Parathyroid adenoma (tissue), 2 donors: ENCODE data around the gene LRRFIP2.
"Not testable (repeated sequence)": the region's sequence is repeated elsewhere in the genome, so short reads cannot be mapped to it uniquely, and the experiment has no call there.

Source experiments
- H2AFZ ChIP-seq: fragments of 300-600 bp; sonication (generic); one replicate; pipeline ENCODE4 v1.7.0; 2017; ENCODE audit warnings: antibody characterized with exemption, mild to moderate bottlenecking
- H3K27ac ChIP-seq: fragments of 300-600 bp; sonication (generic); one replicate; pipeline ENCODE4 v1.7.0; 2017
- H3K27me3 ChIP-seq: fragments of 300-600 bp; sonication (generic); one replicate; pipeline ENCODE4 v1.7.0; 2017; ENCODE audit warnings: low read length; ENCODE audit not compliant: control insufficient read depth, insufficient read depth
- H3K36me3 ChIP-seq: fragments of 300-600 bp; sonication (generic); one replicate; pipeline ENCODE4 v1.7.0; 2017; ENCODE audit warnings: low read length; ENCODE audit not compliant: control insufficient read depth, insufficient read depth
- H3K4me1 ChIP-seq: fragments of 300-600 bp; sonication (generic); one replicate; pipeline ENCODE4 v1.7.0; 2017; ENCODE audit warnings: control low read depth
- H3K4me2 ChIP-seq: fragments of 300-600 bp; sonication (generic); one replicate; pipeline ENCODE4 v1.7.0; 2017; ENCODE audit warnings: low read length
- H3K4me3 ChIP-seq: fragments of 300-600 bp; sonication (generic); one replicate; pipeline ENCODE4 v1.7.0; 2017; ENCODE audit warnings: low read depth, low read length
- H3K79me2 ChIP-seq: fragments of 300-600 bp; sonication (generic); one replicate; pipeline ENCODE4 v1.7.0; 2017; ENCODE audit warnings: control low read depth
- H3K9ac ChIP-seq: fragments of 300-600 bp; sonication (generic); one replicate; pipeline ENCODE4 v1.7.0; 2017; ENCODE audit warnings: mild to moderate bottlenecking
- H3K9me3 ChIP-seq: fragments of 300-600 bp; sonication (generic); one replicate; pipeline ENCODE4 v1.7.0; 2017; ENCODE audit warnings: low read length; ENCODE audit not compliant: control insufficient read depth
- TF ChIP-seq, protein P1 (sequence below): fragments of 300-600 bp; sonication (generic); IDR thresholded peaks from one replicate; pipeline ENCODE4 v1.7.0; 2017; ENCODE audit warnings: antibody characterized with exemption, mild to moderate bottlenecking
- donor health status: primary hyperparathyroidism.

The LRRFIP2 gene

DNA sequence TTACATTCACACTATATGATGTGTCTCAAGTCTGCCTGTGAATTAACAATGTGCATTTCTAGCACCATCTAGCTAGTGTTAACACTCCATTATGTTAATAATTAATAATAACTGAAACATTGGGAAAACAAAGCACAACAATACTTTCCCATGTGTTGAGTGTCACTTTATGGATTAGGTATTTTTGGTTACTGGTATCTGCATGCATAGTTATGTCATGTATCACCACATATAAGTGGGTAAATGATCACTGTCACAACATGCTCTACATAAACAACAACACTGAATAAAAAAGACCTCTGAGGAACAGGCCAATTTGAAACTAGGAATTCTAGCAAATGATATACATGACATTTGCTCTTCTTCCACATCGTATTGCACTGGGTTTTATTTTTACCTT is 106.4 kb downstream of the LRRFIP2 start:
- no peak overlapping the region for H3K4me2 ChIP-seq
- TF ChIP-seq, protein P1, sequence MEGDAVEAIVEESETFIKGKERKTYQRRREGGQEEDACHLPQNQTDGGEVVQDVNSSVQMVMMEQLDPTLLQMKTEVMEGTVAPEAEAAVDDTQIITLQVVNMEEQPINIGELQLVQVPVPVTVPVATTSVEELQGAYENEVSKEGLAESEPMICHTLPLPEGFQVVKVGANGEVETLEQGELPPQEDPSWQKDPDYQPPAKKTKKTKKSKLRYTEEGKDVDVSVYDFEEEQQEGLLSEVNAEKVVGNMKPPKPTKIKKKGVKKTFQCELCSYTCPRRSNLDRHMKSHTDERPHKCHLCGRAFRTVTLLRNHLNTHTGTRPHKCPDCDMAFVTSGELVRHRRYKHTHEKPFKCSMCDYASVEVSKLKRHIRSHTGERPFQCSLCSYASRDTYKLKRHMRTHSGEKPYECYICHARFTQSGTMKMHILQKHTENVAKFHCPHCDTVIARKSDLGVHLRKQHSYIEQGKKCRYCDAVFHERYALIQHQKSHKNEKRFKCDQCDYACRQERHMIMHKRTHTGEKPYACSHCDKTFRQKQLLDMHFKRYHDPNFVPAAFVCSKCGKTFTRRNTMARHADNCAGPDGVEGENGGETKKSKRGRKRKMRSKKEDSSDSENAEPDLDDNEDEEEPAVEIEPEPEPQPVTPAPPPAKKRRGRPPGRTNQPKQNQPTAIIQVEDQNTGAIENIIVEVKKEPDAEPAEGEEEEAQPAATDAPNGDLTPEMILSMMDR, result no peak
- no peak overlapping the region for H3K27ac ChIP-seq
- H3K79me2 ChIP-seq, result peaks cover 3% of the 10 kb centered on the region
- no peaks in the 10 kb centered on the region for H3K36me3 ChIP-seq
- H3K9ac ChIP-seq, result no peak overlapping the region
- H3K27me3 ChIP-seq, result no peaks in the 10 kb centered on the region
- H3K9me3 ChIP-seq, result no peaks in the 10 kb centered on the region
- no peaks in the 10 kb centered on the region for H3K4me1 ChIP-seq
- no peak overlapping the region for H3K4me3 ChIP-seq
- H2AFZ ChIP-seq, result no peak overlapping the region

GRCh38 chr3:37067577-37067976 is 106.8 kb downstream of the LRRFIP2 start:
- Histone ChIP-seq H3K27ac (no peak overlapping the region), H3K4me1 (no peaks in the 10 kb centered on the region), H3K36me3 (no peaks in the 10 kb centered on the region)

DNA sequence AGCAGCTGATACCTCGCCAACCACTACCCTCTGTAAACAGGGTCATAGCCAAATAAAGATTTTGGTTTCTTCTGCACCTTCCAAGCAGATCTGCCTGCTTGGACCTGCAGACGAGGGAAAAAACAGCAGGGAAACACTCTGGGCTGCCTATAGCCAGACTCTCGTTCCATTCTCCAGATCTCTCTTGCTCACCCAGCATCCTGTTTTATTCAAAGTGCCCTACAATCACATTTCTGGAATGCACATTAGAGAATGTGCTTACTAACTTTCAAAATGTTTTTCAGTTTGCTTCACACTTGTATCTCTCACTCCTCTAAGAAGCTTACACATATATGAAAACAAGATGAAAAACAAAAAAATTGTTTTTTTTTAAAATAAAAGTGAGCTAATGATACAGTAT is 109.6 kb downstream of the LRRFIP2 start:
- no peak overlapping the region for H2AFZ ChIP-seq
- H3K36me3 ChIP-seq, result no peaks in the 10 kb centered on the region
- H3K4me3 ChIP-seq, result no peak overlapping the region
- H3K27me3 ChIP-seq, result no peaks in the 10 kb centered on the region
- H3K9ac ChIP-seq, result no peak overlapping the region
- no peaks in the 10 kb centered on the region for H3K9me3 ChIP-seq
- no peaks in the 10 kb centered on the region for H3K4me1 ChIP-seq
- no peak overlapping the region for H3K27ac ChIP-seq
- TF ChIP-seq, protein P1, result no peak
- no peaks in the 10 kb centered on the region for H3K79me2 ChIP-seq
- no peak overlapping the region for H3K4me2 ChIP-seq

More at GRCh38 chr3:37067577-37067976, 106.8 kb downstream of the LRRFIP2 start:
- TF ChIP-seq, protein P1, result no peak
- H2AFZ ChIP-seq, result no peak overlapping the region
- H3K9ac ChIP-seq, result no peak overlapping the region
- H3K9me3 ChIP-seq, result no peaks in the 10 kb centered on the region
- H3K27me3 ChIP-seq, result no peaks in the 10 kb centered on the region
- no peak overlapping the region for H3K4me2 ChIP-seq
- no peak overlapping the region for H3K4me3 ChIP-seq
- peaks cover 3% of the 10 kb centered on the region for H3K79me2 ChIP-seq

DNA sequence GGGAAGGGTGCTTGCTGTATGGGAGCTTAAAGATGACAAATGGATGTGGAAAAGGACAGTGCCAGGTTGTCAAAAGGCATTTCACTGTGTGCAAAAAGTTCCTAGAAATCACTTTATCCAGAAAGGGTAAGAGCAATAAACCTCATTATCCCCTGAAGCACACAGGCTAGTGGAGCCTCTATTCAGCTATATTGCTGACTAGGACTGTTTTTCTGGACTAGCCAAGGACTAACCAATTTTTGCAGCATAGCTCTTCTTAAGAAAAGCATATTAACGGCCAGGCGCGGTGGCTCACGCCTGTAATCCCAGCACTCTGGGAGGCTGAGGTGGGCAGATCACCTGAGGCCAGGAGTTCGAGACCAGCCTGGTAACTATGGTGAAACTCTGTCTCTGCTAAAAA is 116.3 kb downstream of the LRRFIP2 start:
- Histone ChIP-seq H3K4me2 (no peak overlapping the region), H3K9me3 (no peaks in the 10 kb centered on the region), H3K4me1 (peaks cover 8% of the 10 kb centered on the region), H3K27me3 (no peaks in the 10 kb centered on the region), H3K36me3 (no peaks in the 10 kb centered on the region), H3K9ac (no peak overlapping the region), H3K27ac (no peak overlapping the region), H2AFZ (no peak overlapping the region), H3K4me3 (no peak overlapping the region), H3K79me2 (no peaks in the 10 kb centered on the region)
- TF ChIP-seq, protein P1, result no peak

GRCh38 chr3:37056826-37057225 is 117.6 kb downstream of the LRRFIP2 start:
- Histone ChIP-seq H3K27ac (no peak overlapping the region), H3K4me2 (no peak overlapping the region), H3K27me3 (no peaks in the 10 kb centered on the region), H2AFZ (no peak overlapping the region), H3K4me1 (peaks cover 8% of the 10 kb centered on the region), H3K36me3 (no peaks in the 10 kb centered on the region), H3K79me2 (no peaks in the 10 kb centered on the region), H3K9ac (no peak overlapping the region), H3K4me3 (no peak overlapping the region), H3K9me3 (no peaks in the 10 kb centered on the region)
- TF ChIP-seq, protein P1, result no peak

- H3K9ac ChIP-seq, H3K27me3 ChIP-seq, H3K4me2 ChIP-seq, H3K36me3 ChIP-seq, H3K9me3 ChIP-seq, H3K4me3 ChIP-seq, H2AFZ ChIP-seq, H3K79me2 ChIP-seq, H3K4me1 ChIP-seq: not testable (repeated sequence)
- peak overlapping the region; percentile 34 for H3K27ac ChIP-seq
These were observed 119.3 kb downstream of the LRRFIP2 start for GRCh38 chr3:37055077-37055476.
